Measurements from ENCODE around the gene APLP1. TPM values are rescaled to one million over a fixed set of nuclear protein-coding genes. Genes with fewer than 3 reads are reported as not detected.
"Not testable (repeated sequence)": the region's sequence is repeated elsewhere in the genome, so short reads cannot be mapped to it uniquely, and the experiment has no call there.

The APLP1 gene
- total and polyA plus RNA-seq, 2 experiments from 2014 or later = 30.2 to 36.0 TPM

DNA sequence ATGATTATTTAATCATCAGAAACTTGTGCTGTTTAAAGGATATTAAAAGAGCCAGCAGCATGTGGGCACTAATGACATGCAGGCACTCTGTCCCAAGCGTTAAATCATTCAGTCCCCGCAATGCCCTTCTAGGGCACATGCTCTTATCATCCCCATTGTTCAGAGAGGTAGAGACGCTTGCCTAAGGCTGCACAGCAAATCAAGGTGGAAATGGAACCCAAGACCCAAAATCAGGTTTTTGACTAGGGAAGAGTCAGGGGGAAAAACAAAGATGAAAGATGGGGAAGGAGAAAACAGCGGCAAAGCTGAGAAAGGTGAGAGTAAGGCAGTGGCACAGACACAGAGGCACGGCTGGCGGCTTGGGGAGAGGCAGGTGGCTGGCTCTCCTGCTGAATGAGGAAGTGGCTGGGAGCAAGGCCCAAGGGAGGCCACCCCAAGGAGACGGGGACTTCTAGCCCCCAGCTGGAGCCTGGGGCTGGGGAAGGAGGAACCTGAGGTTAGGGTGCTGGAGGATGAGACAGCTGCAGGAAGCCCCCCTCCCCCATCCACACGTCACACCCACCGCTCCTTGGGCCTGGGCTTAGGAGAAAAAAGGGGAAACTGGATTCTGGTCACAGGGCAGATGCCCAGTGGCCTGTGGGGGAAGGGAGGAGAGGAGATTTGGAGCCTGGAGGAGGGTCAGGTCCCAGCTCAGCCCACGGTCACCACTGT lies 40.8 kb downstream of the APLP1 start:
- peaks cover 17% of the 10 kb centered on the region; the same call in 1 of the 2 replicates for H3K4me1 ChIP-seq (ENCODE audit: insufficient read depth)
- peaks cover 21% of the 10 kb centered on the region for H3K4me1 Mint-ChIP-seq
- H3K36me3 Mint-ChIP-seq (ENCODE audit: low read depth) = no peaks in the 10 kb centered on the region
- no peaks in the 10 kb centered on the region for H3K36me3 ChIP-seq (ENCODE audit: insufficient read depth)
- H3K4me3 ChIP-seq = no peak overlapping the region
- H4K20me1 ChIP-seq (replicated peaks; ENCODE audit: insufficient read depth) = no peaks in the 10 kb centered on the region
- H2AFZ ChIP-seq = peak overlapping the region; percentile 93
- no peak overlapping the region for H3K4me2 ChIP-seq
- TF ChIP-seq CREB1 (CRISPR knock-in tag; IDR thresholded peaks at IDR 0.05; ENCODE audit: low read depth) (0 out of 2 replicates have a peak, but pooled peaks have one; percentile 10), NANOG (IDR thresholded peaks at IDR 0.05; ENCODE audit: borderline replicate concordance) (no peak)
- H3K27ac Mint-ChIP-seq = no peak overlapping the region
- no peak for ATAC-seq
- H3K27me3 Mint-ChIP-seq (ENCODE audit: insufficient read depth, low read depth, poor library complexity) = peaks cover 9% of the 10 kb centered on the region
- H3K9me3 Mint-ChIP-seq = no peaks in the 10 kb centered on the region; the same call in 2 of the 3 replicates
- no peaks in the 10 kb centered on the region for H3F3A ChIP-seq (replicated peaks; ENCODE audit: low read depth)
- H3K27ac ChIP-seq (ENCODE audit: low read depth) = no peak overlapping the region
- no peak for DNase-seq (ENCODE audit: low spot score)
- no peaks in the 10 kb centered on the region for H3K79me2 ChIP-seq (replicated peaks; ENCODE audit: insufficient read depth)
- no peak overlapping the region; the same call in 2 of the 3 replicates for H3K4me3 Mint-ChIP-seq
- H3K9me2 ChIP-seq (ENCODE audit: insufficient read depth) = no peaks in the 10 kb centered on the region
- no peaks in the 10 kb centered on the region for H3K27me3 ChIP-seq (ENCODE audit: insufficient read depth)

DNA sequence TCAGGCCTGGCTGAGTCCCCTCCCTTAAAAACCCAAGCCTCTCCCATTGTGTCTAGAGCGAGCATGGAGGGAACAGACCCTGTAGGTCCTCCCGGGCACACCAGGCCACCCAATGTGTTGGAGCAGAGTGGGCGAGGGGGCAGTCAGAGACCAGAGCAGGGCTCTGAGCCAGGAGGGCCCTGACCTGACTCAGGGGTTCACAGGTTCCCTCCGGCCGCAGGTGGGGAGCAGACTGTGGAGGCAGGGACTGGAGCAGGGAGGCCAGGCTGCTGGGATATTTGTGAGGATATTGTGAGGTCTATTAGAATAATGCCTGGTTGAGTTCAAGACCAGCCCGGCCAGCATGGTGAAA lies 41.3 kb downstream of the APLP1 start:
- peaks cover 17% of the 10 kb centered on the region; the same call in 1 of the 2 replicates for H3K4me1 ChIP-seq (ENCODE audit: insufficient read depth)
- Mint-ChIP-seq H3K27me3 (ENCODE audit: insufficient read depth, low read depth, poor library complexity) (peaks cover 7% of the 10 kb centered on the region), H3K9me3 (no peaks in the 10 kb centered on the region; the same call in 2 of the 3 replicates), H3K36me3 (ENCODE audit: low read depth) (no peaks in the 10 kb centered on the region), H3K4me1 (peaks cover 21% of the 10 kb centered on the region), H3K27ac (no peak overlapping the region), H3K4me3 (no peak overlapping the region)
- H2AFZ ChIP-seq = peak overlapping the region; percentile 93
- H3K4me3 ChIP-seq = no peak overlapping the region
- no peak overlapping the region for H3K4me2 ChIP-seq
- TF ChIP-seq EZH2phosphoT487 (IDR thresholded peaks at IDR 0.05; ENCODE audit: unreplicated experiment) (no peak), STAT1 (IDR thresholded peaks at IDR 0.05; ENCODE audit: unreplicated experiment) (no peak)
- no peaks in the 10 kb centered on the region for H4K20me1 ChIP-seq (replicated peaks; ENCODE audit: insufficient read depth)
- no peaks in the 10 kb centered on the region for H3K9me2 ChIP-seq (ENCODE audit: insufficient read depth)
- H3K79me2 ChIP-seq (replicated peaks; ENCODE audit: insufficient read depth) = no peaks in the 10 kb centered on the region
- DNase-seq (ENCODE audit: low spot score) (no peak), ATAC-seq (peak; percentile 23)
- no peak overlapping the region for H3K27ac ChIP-seq (ENCODE audit: low read depth)
- no peaks in the 10 kb centered on the region for H3K27me3 ChIP-seq (ENCODE audit: insufficient read depth)
- H3F3A ChIP-seq (replicated peaks; ENCODE audit: low read depth) = no peaks in the 10 kb centered on the region
- H3K36me3 ChIP-seq (ENCODE audit: insufficient read depth) = no peaks in the 10 kb centered on the region

DNA sequence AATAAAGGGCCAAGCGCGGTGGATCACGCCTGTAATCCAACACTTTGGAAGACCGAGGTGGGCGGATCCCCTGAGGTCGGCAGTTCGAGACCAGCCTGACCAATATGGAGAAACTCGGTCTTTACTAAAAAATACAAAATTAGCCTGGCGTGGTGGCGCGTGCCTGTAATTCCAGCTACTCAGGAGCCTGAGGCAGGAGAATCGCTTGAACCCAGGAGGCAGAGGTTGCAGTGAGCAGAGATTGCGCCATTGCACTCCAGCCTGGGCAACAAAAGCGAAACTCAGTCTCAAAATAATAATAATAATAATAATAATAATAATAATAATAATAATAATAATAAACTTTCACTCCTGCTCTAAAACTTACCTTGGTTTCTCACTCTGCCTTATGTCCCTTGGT lies 42.0 kb downstream of the APLP1 start:
- peaks cover 17% of the 10 kb centered on the region; the same call in 1 of the 2 replicates for H3K4me1 ChIP-seq (ENCODE audit: insufficient read depth)
- H3F3A ChIP-seq (replicated peaks; ENCODE audit: low read depth); H3K4me2 ChIP-seq; H3K4me3 ChIP-seq; DNase-seq (ENCODE audit: low spot score); H2AFZ ChIP-seq; H3K27me3 ChIP-seq (ENCODE audit: insufficient read depth); H3K36me3 ChIP-seq (ENCODE audit: insufficient read depth); H3K9me3 Mint-ChIP-seq; H3K79me2 ChIP-seq (replicated peaks; ENCODE audit: insufficient read depth); H3K9me2 ChIP-seq (ENCODE audit: insufficient read depth); H3K27me3 Mint-ChIP-seq (ENCODE audit: insufficient read depth, low read depth, poor library complexity); H3K36me3 Mint-ChIP-seq (ENCODE audit: low read depth); H3K4me3 Mint-ChIP-seq; H3K27ac ChIP-seq (ENCODE audit: low read depth); ATAC-seq; H3K27ac Mint-ChIP-seq; H4K20me1 ChIP-seq (replicated peaks; ENCODE audit: insufficient read depth): not testable (repeated sequence)
- peaks cover 21% of the 10 kb centered on the region for H3K4me1 Mint-ChIP-seq

DNA sequence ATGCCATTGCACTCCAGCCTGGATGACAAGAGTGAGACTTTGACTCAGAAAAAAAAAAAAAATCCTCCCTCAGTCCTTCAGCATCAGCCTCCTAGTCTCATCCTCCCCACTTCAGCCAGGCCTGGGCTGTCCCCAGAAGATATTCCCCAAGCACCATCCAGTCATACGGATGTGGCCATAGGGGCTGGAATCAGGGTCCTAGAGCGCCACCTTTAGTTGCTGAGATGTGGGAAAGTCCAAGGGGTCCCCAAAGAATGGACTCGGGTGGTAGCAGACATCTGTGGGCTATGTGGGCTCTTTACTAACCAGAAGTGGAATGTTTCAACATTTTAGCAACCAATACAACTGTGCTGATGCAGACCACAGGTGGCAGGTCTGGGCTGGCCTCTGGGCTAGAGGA lies 42.8 kb downstream of the APLP1 start:
- Mint-ChIP-seq H3K4me3 (no peak overlapping the region), H3K27ac (no peak overlapping the region), H3K36me3 (ENCODE audit: low read depth) (no peaks in the 10 kb centered on the region), H3K9me3 (no peaks in the 10 kb centered on the region; the same call in 2 of the 3 replicates), H3K27me3 (ENCODE audit: insufficient read depth, low read depth, poor library complexity) (peaks cover 8% of the 10 kb centered on the region), H3K4me1 (peaks cover 21% of the 10 kb centered on the region)
- Histone ChIP-seq H3K4me1 (ENCODE audit: insufficient read depth) (peaks cover 17% of the 10 kb centered on the region; the same call in 1 of the 2 replicates), H3K27ac (ENCODE audit: low read depth) (no peak overlapping the region), H3F3A (replicated peaks; ENCODE audit: low read depth) (no peaks in the 10 kb centered on the region), H3K79me2 (replicated peaks; ENCODE audit: insufficient read depth) (no peaks in the 10 kb centered on the region), H3K36me3 (ENCODE audit: insufficient read depth) (no peaks in the 10 kb centered on the region), H3K4me3 (no peak overlapping the region), H2AFZ (no peak overlapping the region; the same call in 1 of the 2 replicates), H3K27me3 (ENCODE audit: insufficient read depth) (no peaks in the 10 kb centered on the region), H3K9me2 (ENCODE audit: insufficient read depth) (no peaks in the 10 kb centered on the region), H3K4me2 (no peak overlapping the region), H4K20me1 (replicated peaks; ENCODE audit: insufficient read depth) (no peaks in the 10 kb centered on the region)
- TF ChIP-seq POLR2AphosphoS5 (IDR thresholded peaks at IDR 0.05; ENCODE audit: low read depth) = no peak
- TF ChIP-seq EZH2 (IDR thresholded peaks at IDR 0.05; ENCODE audit: low read depth, unreplicated experiment) = no peak
- TF ChIP-seq, protein P1, sequence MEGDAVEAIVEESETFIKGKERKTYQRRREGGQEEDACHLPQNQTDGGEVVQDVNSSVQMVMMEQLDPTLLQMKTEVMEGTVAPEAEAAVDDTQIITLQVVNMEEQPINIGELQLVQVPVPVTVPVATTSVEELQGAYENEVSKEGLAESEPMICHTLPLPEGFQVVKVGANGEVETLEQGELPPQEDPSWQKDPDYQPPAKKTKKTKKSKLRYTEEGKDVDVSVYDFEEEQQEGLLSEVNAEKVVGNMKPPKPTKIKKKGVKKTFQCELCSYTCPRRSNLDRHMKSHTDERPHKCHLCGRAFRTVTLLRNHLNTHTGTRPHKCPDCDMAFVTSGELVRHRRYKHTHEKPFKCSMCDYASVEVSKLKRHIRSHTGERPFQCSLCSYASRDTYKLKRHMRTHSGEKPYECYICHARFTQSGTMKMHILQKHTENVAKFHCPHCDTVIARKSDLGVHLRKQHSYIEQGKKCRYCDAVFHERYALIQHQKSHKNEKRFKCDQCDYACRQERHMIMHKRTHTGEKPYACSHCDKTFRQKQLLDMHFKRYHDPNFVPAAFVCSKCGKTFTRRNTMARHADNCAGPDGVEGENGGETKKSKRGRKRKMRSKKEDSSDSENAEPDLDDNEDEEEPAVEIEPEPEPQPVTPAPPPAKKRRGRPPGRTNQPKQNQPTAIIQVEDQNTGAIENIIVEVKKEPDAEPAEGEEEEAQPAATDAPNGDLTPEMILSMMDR (conservative IDR thresholded peaks at IDR 0.05; ENCODE audit: low read depth in 2 of 2) = peak; percentile 57 to 87
- ATAC-seq = peak; percentile 68
- DNase-seq (ENCODE audit: low spot score) = peak; percentile 71

Data from GM23338 (cell line).